Spleen (tissue), 11 donors: Measurements from ENCODE around the gene PLCG2. TPM values are rescaled to one million over a fixed set of nuclear protein-coding genes. Genes with fewer than 3 reads are reported as not detected.

Experiments used
- DNase-seq: peaks from one replicate; pipeline ENCODE4 v3.0.0-alpha.2; 2020
- H3K27ac ChIP-seq, 8 donors: fragments of 200-600 bp; sonication (generic) in 7 of 8; 1 replicate in 4 of 8; 2 replicates in 4 of 8; pipeline versions ENCODE4 v1.5.0 to v1.8.0; 2016 to 2021; ENCODE audit warnings: inconsistent platforms in 4 of 8, mild to moderate bottlenecking in 4 of 8, moderate library complexity in 1 of 8
- H3K27me3 ChIP-seq, 7 donors: fragments of 200-600 bp; sonication (generic) in 6 of 7; replicated peaks in 1 of 7; 1 replicate in 4 of 7; 2 replicates in 3 of 7; pipeline versions ENCODE4 v1.5.0 to v1.8.0; 2016 to 2021; ENCODE audit warnings: inconsistent platforms in 3 of 7, mild to moderate bottlenecking in 1 of 7
- H3K36me3 ChIP-seq, 6 donors: fragments of 200-600 bp; sonication (generic) in 5 of 6; 1 replicate in 4 of 6; 2 replicates in 2 of 6; pipeline versions ENCODE4 v1.5.0 to v1.8.0; 2016 to 2021; ENCODE audit warnings: inconsistent platforms in 2 of 6
- H3K4me1 ChIP-seq, 6 donors: fragments of 200-600 bp; sonication (generic) in 5 of 6; 1 replicate in 3 of 6; 2 replicates in 3 of 6; pipeline versions ENCODE4 v1.5.0 to v1.8.0; 2016 to 2021; ENCODE audit warnings: inconsistent platforms in 3 of 6
- H3K4me3 ChIP-seq, 8 donors: fragments of 200-600 bp; sonication (generic) in 7 of 8; 1 replicate in 4 of 8; 2 replicates in 4 of 8; pipeline versions ENCODE4 v1.5.0 to v1.8.0; 2016 to 2021; ENCODE audit warnings: inconsistent platforms in 4 of 8, mild to moderate bottlenecking in 4 of 8, moderate library complexity in 2 of 8
- H3K9me3 ChIP-seq, 8 donors: fragments of 200-600 bp; sonication (generic) in 7 of 8; 1 replicate in 4 of 8; 2 replicates in 4 of 8; pipeline versions ENCODE4 v1.5.0 to v1.8.0; 2016 to 2021; ENCODE audit warnings: inconsistent platforms in 4 of 8
- CTCF ChIP-seq, 11 experiments: fragments of 200-600 bp in 7 of 11; fragments of 450-650 bp in 4 of 11; sonication (generic) in 4 of 11; IDR thresholded peaks in 8 of 11; conservative IDR thresholded peaks in 3 of 11; 1 replicate in 7 of 11; 2 replicates in 4 of 11; pipeline versions ENCODE4 v1.4.0 to v1.8.0; 2016 to 2021; ENCODE audit warnings: antibody characterized with exemption in 11 of 11, inconsistent platforms in 4 of 11, mild to moderate bottlenecking in 1 of 11
- POLR2A ChIP-seq, 3 donors: fragments of 450-650 bp; IDR thresholded peaks; one replicate each; pipeline ENCODE4 v1.5.1; 2017; ENCODE audit warnings: antibody characterized with exemption in 3 of 3, mild to moderate bottlenecking in 1 of 3
- POLR2AphosphoS5 ChIP-seq, 3 donors: sonication (generic); formaldehyde crosslinking; IDR thresholded peaks; one replicate each; pipeline ENCODE4 v1.5.1; 2017; ENCODE audit warnings: antibody characterized with exemption in 3 of 3
- WGBS, 5 donors: extraction: QIAGEN DNeasy Blood & Tissue Kit in 3 of 5; methylation state at CpG; one replicate each; pipeline versions ENCODE4 v1.1.5 to v1.1.7; 2013 to 2018; 5-methylcytosine and 5-hydroxymethylcytosine counted together
- intact Hi-C: fragments of 100-400 bp; cut with DNase I; formaldehyde crosslinking; loops from one replicate; pipeline ENCODE4 v1.15.0; 2023; ENCODE audit warnings: low total_unique reads
- polyA plus RNA-seq, 3 donors: library from polyadenylated mRNA; stranded (reverse); fragments of 200-250 nt; gene quantifications; one replicate each; pipeline ENCODE4 v1.2.1, GENCODE V29; 2013
- total RNA-seq, 7 donors: library from RNA; depleted of rRNA in 3 of 7; stranded (reverse); fragments of >200 nt in 3 of 7; fragmentation: NEBNext Ultra II Directional in 4 of 7; extraction: Animal tissue kit (Norgen Biotek cat#: 25700) in 4 of 7; gene quantifications; one replicate each; pipeline versions ENCODE4 v1.1.0 to v1.2.1, GENCODE V29; 2016 to 2021
- donor health status: healthy with polysubstance abuse.
- donor health status: DM: no; HTN: no; CAD: no; lungs with moderate emphysema.
- donor health status: DM: no; HTN: no; CAD: no.
- donor health status: Bipolar disorder and iron deficiency.
- donor health status: healthy.
- donor health status: DM: no; HTN: no; CAD: no.
- donor health status: DM: yes; HTN: yes; CAD: no.

The PLCG2 gene
- total and polyA plus RNA-seq, 10 donors, result 57.1 to 277 (median 145) TPM

GRCh38 chr16:81826523-81826922, 47.4 kb downstream of the PLCG2 start:
- H3K9me3 ChIP-seq, result peaks cover 0 to 3% (median 0%) of the 10 kb centered on the region in 8 donors
- H3K27ac ChIP-seq, result peak overlapping the region in 5 of 8 donors; percentile 24 to 95 (median 92)
- DNase-seq, result no peak
- no peak overlapping the region for H3K4me3 ChIP-seq
- intact Hi-C loops, result no loop called here
- H3K27me3 ChIP-seq, result no peaks in the 10 kb centered on the region
- H3K4me1 ChIP-seq, result peaks cover 22 to 100% (median 87%) of the 10 kb centered on the region in 6 donors
- TF ChIP-seq CTCF (IDR thresholded peaks at IDR 0.05 in 8 of 11, conservative IDR thresholded peaks at IDR 0.05 in 3 of 11), result no peak
- TF ChIP-seq POLR2AphosphoS5 (IDR thresholded peaks at IDR 0.05), result no peak
- no peak for TF ChIP-seq POLR2A (IDR thresholded peaks at IDR 0.05)
- 76 to 83% (median 79%) methylated on average over 5 of the region's 5 CpGs for WGBS, 5 donors
- peaks cover 0 to 18% (median 0%) of the 10 kb centered on the region in 6 donors for H3K36me3 ChIP-seq

- WGBS, 5 donors, result 36 to 59% (median 50%) methylated on average over 8 to 9 of the region's 9 CpGs
- H3K27ac ChIP-seq, result peak overlapping the region; percentile 60 to 95 (median 86)
These were observed 51.9 kb downstream of the PLCG2 start for GRCh38 chr16:81830845-81831540.

GRCh38 chr16:81831722-81832126, 52.6 kb downstream of the PLCG2 start:
- TF ChIP-seq CTCF (IDR thresholded peaks at IDR 0.05 in 8 of 11, conservative IDR thresholded peaks at IDR 0.05 in 3 of 11) (peak; percentile 24 to 90 (median 70)), POLR2A (IDR thresholded peaks at IDR 0.05) (no peak), POLR2AphosphoS5 (IDR thresholded peaks at IDR 0.05) (peak; percentile 53 to 91 (median 79))
- H3K4me1 ChIP-seq, result peaks cover 49 to 100% (median 94%) of the 10 kb centered on the region in 6 donors
- peak overlapping the region in 7 of 8 donors; percentile 6 to 63 (median 23) for H3K4me3 ChIP-seq
- peak overlapping the region; percentile 60 to 95 (median 86) for H3K27ac ChIP-seq
- peaks cover 0 to 4% (median 0%) of the 10 kb centered on the region in 6 donors for H3K36me3 ChIP-seq
- WGBS, 5 donors, result 8 to 42% (median 29%) methylated on average over 8 of the region's 8 CpGs
- peak; percentile 95 for DNase-seq
- H3K9me3 ChIP-seq, result no peaks in the 10 kb centered on the region
- intact Hi-C loops, result no loop called here
- no peaks in the 10 kb centered on the region for H3K27me3 ChIP-seq

More at GRCh38 chr16:81830845-81831540, 51.9 kb downstream of the PLCG2 start:
- intact Hi-C loops, result no loop called here
- H3K36me3 ChIP-seq, result peaks cover 0 to 6% (median 0%) of the 10 kb centered on the region in 6 donors
- DNase-seq, result no peak
- TF ChIP-seq CTCF (IDR thresholded peaks at IDR 0.05 in 8 of 11, conservative IDR thresholded peaks at IDR 0.05 in 3 of 11) (no peak), POLR2AphosphoS5 (IDR thresholded peaks at IDR 0.05) (no peak), POLR2A (IDR thresholded peaks at IDR 0.05) (no peak)
- peak overlapping the region in 7 of 8 donors; percentile 6 to 63 (median 23) for H3K4me3 ChIP-seq
- H3K27me3 ChIP-seq, result no peaks in the 10 kb centered on the region
- H3K9me3 ChIP-seq, result no peaks in the 10 kb centered on the region
- H3K4me1 ChIP-seq, result peaks cover 51 to 100% (median 95%) of the 10 kb centered on the region in 6 donors
